Skin epidermis (tissue), 12 donors: ENCODE measurements around the gene RETN.

Source experiments
- H3K27ac ChIP-seq, 21 experiments: fragments of 200-600 bp; sonication (generic) in 11 of 21; one replicate each; pipeline ENCODE4 v1.5.0; 2020; ENCODE audit warnings: mild to moderate bottlenecking in 3 of 21, inconsistent platforms in 2 of 21, moderate library complexity in 2 of 21
- H3K4me3 ChIP-seq, 7 experiments: fragments of 200-600 bp; sonication (generic) in 2 of 7; one replicate each; pipeline ENCODE4 v1.5.0; 2020; ENCODE audit warnings: inconsistent platforms in 2 of 7, mild to moderate bottlenecking in 2 of 7, moderate library complexity in 1 of 7

The RETN gene

DNA sequence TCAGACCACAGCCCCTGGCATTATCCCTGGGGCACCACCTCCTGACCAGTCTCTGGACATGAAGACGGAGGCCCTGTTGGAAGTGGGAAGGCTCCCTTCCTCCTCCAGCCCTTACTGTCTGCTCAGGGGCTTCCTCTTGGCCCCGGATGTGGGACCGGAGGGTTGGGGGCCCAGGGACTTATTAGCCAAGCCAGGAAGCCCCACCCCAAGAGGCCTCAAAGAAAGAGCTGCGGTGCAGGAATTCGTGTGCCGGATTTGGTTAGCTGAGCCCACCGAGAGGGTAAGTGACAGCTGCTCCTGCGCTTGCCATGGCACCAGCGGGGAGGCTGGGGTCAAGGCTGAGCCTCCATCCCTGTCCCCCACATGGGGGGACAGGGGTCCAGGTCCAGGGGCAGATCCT, at the start of gene RETN:
Gene RETN, plus strand, starts transcription at position 208 of the 400 bp plus-strand sequence. CDS start 278 bp downstream, outside the sequence.
- Histone ChIP-seq H3K4me3 (no peak within 1 kb of the TSS), H3K27ac (no peak within 1 kb of the TSS)

DNA sequence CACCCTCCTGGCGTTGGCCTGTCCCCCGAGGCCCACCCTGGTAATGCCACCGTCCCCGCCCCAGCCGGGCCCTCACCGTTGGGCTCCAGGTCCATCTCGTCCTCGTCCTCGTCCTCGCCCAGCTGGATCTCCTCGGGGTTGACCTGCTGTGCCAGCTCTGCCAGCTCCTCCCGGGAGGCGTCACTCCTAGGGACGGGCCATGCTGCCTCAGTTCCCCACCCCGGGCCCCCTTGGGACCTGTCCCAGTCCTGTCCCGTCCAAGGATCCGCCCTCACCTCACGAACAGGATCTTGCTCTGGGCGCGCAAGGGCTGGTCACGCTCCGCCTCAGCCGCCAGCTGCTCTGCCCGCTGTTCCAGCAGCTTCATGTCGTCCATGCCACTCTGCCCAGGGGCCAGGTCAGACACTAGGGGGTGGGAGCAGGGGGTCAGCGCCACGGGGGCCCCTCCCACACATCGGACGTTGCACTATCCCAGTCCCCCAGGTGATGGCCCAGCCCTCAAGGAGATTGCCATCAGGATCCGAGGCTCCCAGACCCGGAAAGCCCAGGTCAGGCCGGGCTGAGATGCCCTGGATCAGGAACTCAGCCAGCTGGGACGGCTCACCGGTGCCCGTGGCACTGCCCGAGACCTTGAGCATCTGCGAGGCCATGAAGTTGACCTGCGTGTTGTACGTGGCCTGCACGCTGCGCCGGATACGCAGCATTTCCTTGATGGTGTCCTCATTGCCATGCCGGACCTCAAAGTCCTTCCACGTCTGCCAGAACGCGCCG, 49.0 kb upstream of the RETN start:
- peak overlapping the region in 6 of 21 experiments; percentile 25 to 67 (median 48) for H3K27ac ChIP-seq

DNA sequence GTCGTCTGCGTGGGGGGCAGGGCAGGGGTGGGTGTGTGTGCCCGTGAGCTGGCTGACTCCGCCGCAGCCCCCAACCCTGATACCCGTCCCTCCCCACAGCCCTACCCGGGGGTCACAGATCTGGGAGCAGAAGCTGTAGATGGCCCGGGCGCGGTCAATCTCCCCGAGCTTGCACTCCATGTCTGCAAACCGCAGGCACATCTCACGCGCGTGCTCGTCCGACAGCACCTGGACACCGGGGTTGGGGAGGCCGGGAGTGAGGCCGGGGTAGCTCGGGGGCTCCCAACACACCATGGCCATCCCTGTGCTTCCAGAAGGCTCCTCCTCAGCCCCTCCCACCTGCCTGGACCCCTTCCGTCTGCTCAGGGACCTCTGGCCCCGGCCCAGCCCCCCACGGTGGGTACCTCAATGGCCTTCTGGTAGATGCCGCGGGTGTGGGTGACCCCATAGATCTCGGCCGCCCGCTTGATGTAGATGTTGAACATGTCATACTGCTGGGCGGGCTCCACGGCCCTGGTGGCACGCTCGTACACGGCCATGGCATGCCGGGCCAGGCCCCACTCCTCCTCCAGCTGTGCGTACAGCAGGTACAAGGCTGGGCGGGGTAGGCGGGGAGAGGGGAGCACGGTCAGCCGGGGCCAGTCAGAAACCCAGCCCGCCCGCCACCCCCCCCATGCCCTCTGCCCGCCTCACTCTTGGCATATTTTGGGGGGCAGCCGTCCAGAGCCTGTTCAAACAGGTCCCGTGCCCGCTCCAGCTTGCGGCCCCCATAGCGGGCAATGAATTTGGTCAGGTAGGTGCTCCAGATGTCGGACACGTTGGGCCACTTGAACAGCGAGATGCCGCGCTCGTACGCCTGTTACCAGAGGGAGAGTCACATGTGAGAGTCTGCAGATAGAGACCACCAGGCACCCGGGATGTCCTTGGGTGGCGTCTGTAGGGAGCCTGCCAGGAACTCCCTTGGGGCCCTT, 48.1 kb upstream of the RETN start:
- no peak overlapping the region for H3K4me3 ChIP-seq
- H3K27ac ChIP-seq = peak overlapping the region in 2 of 21 experiments; percentile 46 to 65

More for the DNA sequence above, 49.0 kb upstream of the RETN start:
- no peak overlapping the region for H3K4me3 ChIP-seq

- no peak overlapping the region for H3K27ac ChIP-seq
- no peak overlapping the region for H3K4me3 ChIP-seq
Observed at GRCh38 chr19:7622933-7623685, 45.7 kb upstream of the RETN start.

DNA sequence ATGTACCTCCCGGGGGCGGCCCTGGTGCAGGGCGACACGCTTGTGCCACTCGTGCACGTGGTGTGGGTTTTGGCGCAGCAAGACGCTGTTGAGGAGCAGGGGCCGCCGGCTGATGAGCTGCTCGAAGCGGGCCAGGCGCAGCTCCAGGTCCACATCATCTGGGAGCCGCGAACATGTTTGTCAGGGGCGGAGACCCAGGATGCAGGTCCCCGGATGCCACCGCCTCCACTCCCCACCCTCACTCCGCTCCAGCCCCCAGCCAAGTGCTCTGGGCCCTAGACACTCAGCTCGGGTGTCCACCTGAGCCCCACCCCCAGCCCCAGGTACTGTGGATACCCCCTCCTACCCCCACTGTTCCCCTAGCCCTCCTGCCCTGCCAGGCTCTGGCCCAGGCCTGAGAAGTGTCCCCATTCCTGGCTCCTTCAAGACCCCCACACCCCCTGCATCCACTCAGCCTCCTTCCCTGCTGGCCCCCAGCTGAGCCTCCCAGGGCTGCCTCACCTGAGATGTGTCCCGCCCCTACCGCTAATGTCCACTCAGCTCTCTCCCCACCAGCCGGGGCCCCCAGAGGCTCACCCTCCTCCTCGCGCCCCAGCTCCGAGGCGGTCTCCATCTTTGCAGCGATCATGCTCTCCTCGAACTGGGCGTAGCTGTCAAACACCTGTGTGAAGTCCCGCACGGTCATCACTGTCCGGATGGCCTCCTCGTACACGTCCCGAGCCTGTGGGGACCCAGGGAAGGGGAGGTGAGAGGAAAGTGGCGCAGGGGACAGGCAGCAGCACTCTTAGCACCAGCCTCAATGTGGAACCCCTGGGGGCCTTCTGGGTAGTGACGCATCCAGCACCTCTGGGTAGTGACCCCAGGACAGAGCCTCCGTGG, 44.9 kb upstream of the RETN start:
- no peak overlapping the region for H3K4me3 ChIP-seq
- H3K27ac ChIP-seq = no peak overlapping the region

- Histone ChIP-seq H3K27ac (no peak overlapping the region), H3K4me3 (no peak overlapping the region)
Observed at GRCh38 chr19:7624810-7625209, 44.0 kb upstream of the RETN start.

GRCh38 chr19:7625763-7626372, 43.0 kb upstream of the RETN start:
- no peak overlapping the region for H3K27ac ChIP-seq
- no peak overlapping the region for H3K4me3 ChIP-seq

DNA sequence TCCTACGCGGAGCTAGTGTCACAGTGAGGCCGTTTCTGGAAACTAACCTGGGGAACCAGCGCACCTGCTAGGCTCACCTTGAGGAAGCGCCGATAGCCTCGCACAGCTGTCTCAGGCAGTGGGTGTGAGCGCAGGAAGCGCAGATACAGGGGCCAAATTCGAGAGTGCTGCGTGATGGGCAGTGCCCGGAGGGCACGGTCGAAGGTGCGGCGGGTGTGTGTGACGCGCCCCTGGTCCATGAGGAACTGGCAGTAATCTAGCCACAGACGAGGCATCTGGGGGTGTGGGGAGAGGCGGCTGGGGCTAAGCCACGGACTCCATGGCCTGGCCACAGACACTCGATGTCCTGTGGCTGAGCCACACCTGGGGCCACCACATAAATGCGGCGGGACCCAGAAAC, 41.7 kb upstream of the RETN start:
- H3K4me3 ChIP-seq = no peak overlapping the region
- no peak overlapping the region for H3K27ac ChIP-seq

DNA sequence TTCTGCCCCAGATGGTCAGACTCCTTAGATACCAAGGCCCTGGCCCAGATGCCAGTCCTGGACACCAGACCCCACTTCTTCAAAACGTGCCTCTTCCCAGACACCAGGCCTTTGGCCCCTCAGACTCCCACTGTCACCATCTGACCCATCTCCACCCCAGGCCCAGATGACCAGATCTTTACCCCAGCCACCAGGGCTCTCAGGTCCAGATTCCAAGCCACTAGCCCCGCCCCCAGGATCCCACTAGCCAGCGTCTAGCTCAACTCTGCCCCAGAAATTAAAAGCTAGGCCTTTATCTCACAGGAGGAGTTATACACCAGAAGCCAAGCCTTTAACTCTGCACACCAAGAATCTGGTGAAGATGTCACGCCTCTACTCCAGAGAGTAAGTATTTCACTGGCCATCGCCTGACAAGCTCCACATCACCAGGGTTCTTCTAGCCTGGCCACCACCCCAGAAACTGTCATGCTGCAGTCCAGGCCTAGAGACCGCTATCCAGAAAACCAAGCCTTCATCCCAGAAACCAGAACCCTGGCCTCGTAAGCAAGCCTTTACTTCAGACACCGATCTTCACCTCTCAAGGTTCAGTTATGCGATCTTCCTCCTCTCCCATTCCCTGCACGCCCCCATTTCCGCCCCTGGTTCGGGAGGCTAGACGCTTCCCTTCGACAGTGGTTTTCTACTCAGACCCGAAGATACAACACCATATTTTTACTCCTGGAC, 40.1 kb upstream of the RETN start:
- Histone ChIP-seq H3K4me3 (peak overlapping the region; percentile 66 to 100 (median 97)), H3K27ac (peak overlapping the region in 20 of 21 experiments; percentile 63 to 91 (median 82))

GRCh38 chr19:7629347-7630054, 39.3 kb upstream of the RETN start, which contains the start of the genes PET100 and XAB2:
Gene PET100, plus strand, starts transcription at chr19:7629793. Its CDS starts 41 bp downstream, at chr19:7629834.
Gene XAB2, minus strand, starts transcription at chr19:7629545. Its CDS starts 18 bp downstream, at chr19:7629527.
- H3K4me3 ChIP-seq = peak within 1 kb of the TSS; percentile 66 to 100 (median 97)
- peak within 1 kb of the TSS in 20 of 21 experiments; percentile 67 to 94 (median 86) for H3K27ac ChIP-seq

GRCh38 chr19:7631577-7631976, 37.3 kb upstream of the RETN start:
- no peak overlapping the region for H3K27ac ChIP-seq

DNA sequence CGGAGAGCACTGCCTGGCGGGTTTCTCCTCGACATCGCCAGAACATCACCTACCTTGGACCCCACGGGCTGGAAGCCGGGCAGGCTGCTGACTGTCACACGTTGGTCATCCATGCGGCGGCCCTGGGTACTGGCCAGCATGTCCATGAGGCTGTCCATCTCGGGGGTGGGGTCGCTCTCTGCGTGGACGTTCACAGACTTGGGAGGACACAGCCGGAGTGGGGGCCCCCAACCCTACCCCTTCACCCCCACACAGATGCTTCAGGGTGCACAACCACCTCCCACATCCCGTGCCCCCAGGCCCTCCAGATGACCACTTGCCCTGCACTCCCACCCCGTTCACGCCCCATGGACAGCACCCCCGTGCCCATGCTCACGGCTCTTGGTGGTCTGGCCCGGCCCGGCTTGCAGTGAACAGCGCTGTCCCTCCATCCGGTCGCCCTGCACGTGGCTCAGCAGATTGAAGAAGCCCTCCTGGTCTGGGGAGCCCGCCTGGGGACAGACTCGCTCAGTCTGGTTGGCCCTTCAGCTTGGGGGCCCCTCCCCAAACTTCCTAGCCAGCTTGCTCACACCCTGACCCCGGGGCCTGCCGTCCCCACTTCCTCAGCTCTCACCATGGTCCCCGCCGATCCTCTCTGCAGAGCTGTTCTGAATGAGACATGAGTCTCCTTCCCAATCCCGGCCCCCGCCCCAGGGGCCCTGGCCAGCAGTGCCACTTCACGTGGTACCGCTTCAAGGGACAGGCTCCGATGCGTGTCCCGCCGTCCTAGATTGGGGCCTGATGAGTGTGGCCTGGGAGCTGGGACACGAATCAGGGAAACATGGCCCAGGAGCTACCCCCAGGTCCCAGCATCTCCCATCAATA, 36.3 kb upstream of the RETN start:
- no peak overlapping the region for H3K4me3 ChIP-seq
- H3K27ac ChIP-seq = no peak overlapping the region

More at GRCh38 chr19:7631577-7631976, 37.3 kb upstream of the RETN start:
- no peak overlapping the region for H3K4me3 ChIP-seq

DNA sequence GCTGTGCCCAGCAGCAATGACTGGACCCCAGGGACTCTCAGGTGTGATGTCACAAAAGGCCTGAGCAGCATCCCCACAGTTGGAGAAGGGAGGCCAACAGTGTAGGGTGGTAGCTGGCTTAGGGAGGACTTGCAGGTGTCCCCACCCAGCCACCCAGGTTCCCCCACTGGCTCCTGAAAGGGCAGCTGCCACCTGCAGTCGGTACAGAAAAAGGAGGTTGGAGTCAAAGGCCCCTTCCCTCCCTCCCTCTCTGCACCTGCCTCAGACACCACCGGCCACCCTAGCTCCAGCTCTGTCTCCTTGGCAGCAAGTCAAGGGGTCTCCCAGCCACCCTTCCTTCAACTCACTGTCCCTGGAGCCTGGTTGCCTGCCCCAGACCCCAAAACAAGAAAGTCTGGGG, 35.2 kb upstream of the RETN start, which contains the start of gene PCP2:
Gene PCP2, minus strand, starts transcription at position 22 of the 400 bp plus-strand sequence. CDS start 262 bp downstream, outside the sequence.
- Histone ChIP-seq H3K27ac (no peak within 1 kb of the TSS), H3K4me3 (no peak within 1 kb of the TSS)

GRCh38 chr19:7635670-7636069, 33.2 kb upstream of the RETN start:
- H3K27ac ChIP-seq = no peak overlapping the region
- H3K4me3 ChIP-seq = no peak overlapping the region

DNA sequence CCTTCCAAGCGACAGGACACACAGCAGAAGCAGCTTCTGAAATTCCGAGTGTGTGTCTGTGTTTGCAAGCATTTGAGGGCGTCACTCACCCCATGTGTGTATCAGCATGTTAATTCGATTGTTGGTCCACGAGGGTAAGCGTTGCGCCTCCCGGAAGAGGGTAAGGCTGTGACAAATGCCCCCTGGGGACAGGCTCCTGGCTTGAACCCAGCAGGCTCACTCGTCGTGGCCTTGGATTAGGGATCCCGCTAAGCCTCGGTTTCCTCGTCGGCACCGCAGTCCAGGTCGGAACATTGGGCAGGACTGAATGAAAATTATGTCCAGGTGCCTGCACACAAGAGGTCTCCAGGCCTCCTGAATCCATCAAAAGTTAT, 32.5 kb upstream of the RETN start:
- Histone ChIP-seq H3K4me3 (peak overlapping the region in 6 of 7 experiments; percentile 56 to 81 (median 66)), H3K27ac (peak overlapping the region in 15 of 21 experiments; percentile 73 to 94 (median 88))
